GM13976 (cell line): ENCODE measurements around the gene CCDC178.
"Not testable (repeated sequence)": the region's sequence is repeated elsewhere in the genome, so short reads cannot be mapped to it uniquely, and the experiment has no call there.

Source experiments
- DNase-seq: peaks from one replicate; pipeline ENCODE4 v3.0.0; 2012; ENCODE audit warnings: low spot score
- in situ Hi-C: fragments of 300-500 bp; cut with MboI; formaldehyde crosslinking; loops from one replicate; pipeline ENCODE4 v1.12.0; 2022; ENCODE audit warnings: low sequenced_read_pairs, mixed read lengths, inconsistent platforms; ENCODE audit not compliant: unreplicated experiment
- TF ChIP-seq, protein P1 (sequence below): IDR thresholded peaks from 2 replicates; pipeline ENCODE4 v1.5.1; 2012; ENCODE audit warnings: borderline replicate concordance, mild to moderate bottlenecking; ENCODE audit not compliant: insufficient read depth; ENCODE audit errors: extremely low read depth, missing control alignments, control extremely low read depth

CCDC178 gene

GRCh38 chr18:33424266-33424946 lies 16.1 kb downstream of the CCDC178 start:
- in situ Hi-C loops, result no loop called here
- TF ChIP-seq, protein P1, sequence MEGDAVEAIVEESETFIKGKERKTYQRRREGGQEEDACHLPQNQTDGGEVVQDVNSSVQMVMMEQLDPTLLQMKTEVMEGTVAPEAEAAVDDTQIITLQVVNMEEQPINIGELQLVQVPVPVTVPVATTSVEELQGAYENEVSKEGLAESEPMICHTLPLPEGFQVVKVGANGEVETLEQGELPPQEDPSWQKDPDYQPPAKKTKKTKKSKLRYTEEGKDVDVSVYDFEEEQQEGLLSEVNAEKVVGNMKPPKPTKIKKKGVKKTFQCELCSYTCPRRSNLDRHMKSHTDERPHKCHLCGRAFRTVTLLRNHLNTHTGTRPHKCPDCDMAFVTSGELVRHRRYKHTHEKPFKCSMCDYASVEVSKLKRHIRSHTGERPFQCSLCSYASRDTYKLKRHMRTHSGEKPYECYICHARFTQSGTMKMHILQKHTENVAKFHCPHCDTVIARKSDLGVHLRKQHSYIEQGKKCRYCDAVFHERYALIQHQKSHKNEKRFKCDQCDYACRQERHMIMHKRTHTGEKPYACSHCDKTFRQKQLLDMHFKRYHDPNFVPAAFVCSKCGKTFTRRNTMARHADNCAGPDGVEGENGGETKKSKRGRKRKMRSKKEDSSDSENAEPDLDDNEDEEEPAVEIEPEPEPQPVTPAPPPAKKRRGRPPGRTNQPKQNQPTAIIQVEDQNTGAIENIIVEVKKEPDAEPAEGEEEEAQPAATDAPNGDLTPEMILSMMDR, result no peak

DNA sequence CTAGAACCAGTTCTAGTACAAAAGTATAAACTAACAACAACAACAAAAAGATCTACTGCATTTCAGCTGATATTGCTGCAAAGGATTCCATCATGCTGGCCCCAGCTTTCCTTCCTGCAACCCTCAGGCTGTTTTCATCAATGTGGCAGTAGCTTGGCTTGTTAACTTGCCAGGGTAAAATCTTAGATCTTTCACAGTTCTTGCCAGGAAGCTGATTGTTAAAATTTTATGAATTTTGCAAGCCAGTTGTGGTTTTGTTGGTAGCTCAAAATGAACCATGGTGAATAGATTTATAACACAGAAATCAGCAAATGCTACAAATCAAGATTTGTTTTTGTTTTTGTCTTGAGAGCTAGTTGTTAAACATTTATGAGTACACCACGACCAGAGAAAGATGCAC lies 19.3 kb downstream of the CCDC178 start:
- TF ChIP-seq, protein P1, result no peak
- in situ Hi-C loops, result no loop called here
- no peak for DNase-seq

More at GRCh38 chr18:33424266-33424946, 16.1 kb downstream of the CCDC178 start:
- no peak for DNase-seq

GRCh38 chr18:33404244-33404873 lies 36.2 kb downstream of the CCDC178 start:
- in situ Hi-C loops, result no loop called here

DNA sequence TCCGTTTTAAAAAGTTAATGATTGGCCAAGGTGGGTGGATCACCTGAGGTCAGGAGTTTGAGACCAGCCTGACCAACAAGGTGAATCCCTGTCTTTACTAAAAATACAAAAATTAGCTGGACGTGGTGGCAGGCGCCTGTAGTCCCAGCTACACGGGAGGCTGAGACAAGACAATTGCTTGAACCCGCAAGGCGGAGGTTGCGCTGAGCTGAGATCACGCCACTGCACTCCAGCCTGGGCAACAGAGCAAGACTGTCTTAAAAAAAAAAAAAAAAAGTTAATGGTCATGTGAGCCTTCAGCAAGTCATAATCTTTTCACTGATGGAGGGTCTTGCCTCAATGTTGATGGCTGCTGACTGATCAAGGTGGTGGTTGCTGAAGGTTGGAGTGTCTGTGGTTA lies 41.6 kb downstream of the CCDC178 start:
- in situ Hi-C loops, result loop anchor here (25.0 kb wide), 1 partner anchor 112 kb away; no protein-coding TSS in a partner anchor
- DNase-seq, result not testable (repeated sequence)

More at GRCh38 chr18:33404244-33404873, 36.2 kb downstream of the CCDC178 start:
- DNase-seq, result peak; percentile 4
- TF ChIP-seq, protein P1, result no peak

- in situ Hi-C loops, result loop anchor here (25.0 kb wide), 1 partner anchor 89 kb away; no protein-coding TSS in a partner anchor
- TF ChIP-seq, protein P1, result no peak
- no peak for DNase-seq
Observed at GRCh38 chr18:33375829-33376228, 64.7 kb downstream of the CCDC178 start.

GRCh38 chr18:33372442-33372841 lies 68.1 kb downstream of the CCDC178 start:
- no peak for DNase-seq
- TF ChIP-seq, protein P1, result no peak
- in situ Hi-C loops, result no loop called here
